Activated T-cell treated with anti-CD3 and anti-CD28 coated beads for 48 hours (primary cell): ENCODE results near the gene ZZZ3.
"Not testable (repeated sequence)": the region's sequence is repeated elsewhere in the genome, so short reads cannot be mapped to it uniquely, and the experiment has no call there.

ENCODE experiments used
- DNase-seq: peaks from one replicate; pipeline ENCODE4 v3.0.0-alpha.2; 2020; ENCODE audit warnings: low read depth

Gene ZZZ3

DNA sequence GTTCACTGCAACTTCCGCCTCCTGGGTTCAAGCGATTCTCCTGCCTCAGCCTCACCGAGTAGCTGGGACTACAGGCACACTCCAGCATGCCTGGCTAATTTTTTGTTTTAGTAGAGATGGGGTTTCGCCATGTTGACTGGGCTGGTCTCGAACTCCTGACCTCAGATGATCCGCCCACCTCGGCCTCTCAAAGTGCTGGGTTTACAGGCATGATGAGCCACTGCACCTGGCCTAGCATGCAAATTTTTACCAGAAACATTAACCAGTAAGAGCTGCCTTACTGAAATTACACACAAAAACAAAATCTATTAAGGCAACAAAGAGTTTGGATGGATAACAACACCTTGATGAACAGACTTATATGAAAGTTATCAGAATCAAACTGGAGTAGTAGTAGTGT, 12.1 kb downstream of the ZZZ3 start:
- no peak for DNase-seq

DNA sequence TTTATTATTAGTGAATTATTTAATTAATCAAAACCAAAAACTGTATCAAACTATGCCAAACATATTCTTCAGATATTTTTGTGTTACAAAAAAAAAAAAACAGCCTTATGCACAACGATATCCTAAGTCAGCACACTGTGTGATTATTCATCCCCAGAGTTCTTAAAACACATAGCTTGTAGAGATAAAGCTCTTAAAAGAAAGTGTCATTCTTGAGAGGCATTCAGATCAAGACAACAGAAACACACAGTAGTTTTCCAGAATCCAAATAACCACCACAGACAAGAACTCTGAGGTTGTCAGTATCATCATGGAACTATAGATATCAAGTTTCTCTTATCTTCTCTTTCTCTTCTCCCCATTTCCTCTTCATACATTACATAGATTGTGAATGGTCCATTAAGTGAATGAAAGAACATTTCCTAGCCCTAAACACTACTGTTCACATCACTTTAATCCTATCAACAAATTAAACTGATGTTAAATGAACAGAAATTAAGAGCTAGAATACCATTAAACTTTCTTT, 13.5 kb downstream of the ZZZ3 start:
- no peak for DNase-seq

DNA sequence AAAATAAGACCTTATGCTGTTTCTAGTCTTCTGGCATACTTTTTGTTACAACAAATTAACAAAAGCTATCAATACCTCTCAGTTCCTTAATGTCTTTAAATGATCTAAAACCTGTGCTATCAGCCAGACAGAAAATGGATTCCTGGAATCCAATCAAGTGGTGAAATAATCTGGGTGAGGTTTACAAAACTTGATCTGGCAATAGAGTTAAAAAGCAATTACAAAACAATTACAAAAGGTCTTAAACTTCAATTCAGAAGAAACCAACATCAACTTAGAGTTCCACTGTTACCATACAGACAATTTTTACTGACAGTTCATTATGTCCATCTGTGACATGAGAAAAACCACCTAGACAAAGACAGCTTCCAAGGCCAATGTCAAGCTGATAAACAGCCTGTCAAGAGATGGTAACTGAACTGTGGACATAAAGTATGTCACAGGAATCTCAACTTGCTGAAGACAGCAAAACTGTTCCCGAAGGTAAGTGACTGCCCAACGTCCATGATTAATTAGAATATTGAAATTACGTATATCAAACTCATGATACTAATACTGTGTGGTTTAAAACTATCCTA, 17.4 kb downstream of the ZZZ3 start:
- no peak for DNase-seq

DNA sequence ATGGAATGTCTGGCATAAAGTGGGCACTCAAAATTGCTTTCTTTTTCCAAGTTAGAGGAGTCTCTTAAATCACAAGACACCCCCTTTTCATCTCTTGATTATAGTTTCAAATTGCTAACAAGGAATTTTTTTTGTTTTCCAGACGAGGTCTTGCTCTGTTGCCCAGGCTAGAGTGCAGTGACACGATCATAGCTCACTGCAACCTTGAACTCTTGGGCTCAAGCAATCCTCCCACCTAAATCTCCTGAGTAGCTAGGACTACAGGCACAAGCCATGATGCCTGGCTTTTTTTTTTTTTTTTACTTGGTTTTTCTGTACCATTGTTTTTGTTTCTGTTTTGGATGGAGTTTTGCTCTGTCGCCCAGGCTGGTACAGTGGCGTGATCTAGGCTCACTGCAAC, 20.8 kb downstream of the ZZZ3 start:
- DNase-seq: no peak

DNA sequence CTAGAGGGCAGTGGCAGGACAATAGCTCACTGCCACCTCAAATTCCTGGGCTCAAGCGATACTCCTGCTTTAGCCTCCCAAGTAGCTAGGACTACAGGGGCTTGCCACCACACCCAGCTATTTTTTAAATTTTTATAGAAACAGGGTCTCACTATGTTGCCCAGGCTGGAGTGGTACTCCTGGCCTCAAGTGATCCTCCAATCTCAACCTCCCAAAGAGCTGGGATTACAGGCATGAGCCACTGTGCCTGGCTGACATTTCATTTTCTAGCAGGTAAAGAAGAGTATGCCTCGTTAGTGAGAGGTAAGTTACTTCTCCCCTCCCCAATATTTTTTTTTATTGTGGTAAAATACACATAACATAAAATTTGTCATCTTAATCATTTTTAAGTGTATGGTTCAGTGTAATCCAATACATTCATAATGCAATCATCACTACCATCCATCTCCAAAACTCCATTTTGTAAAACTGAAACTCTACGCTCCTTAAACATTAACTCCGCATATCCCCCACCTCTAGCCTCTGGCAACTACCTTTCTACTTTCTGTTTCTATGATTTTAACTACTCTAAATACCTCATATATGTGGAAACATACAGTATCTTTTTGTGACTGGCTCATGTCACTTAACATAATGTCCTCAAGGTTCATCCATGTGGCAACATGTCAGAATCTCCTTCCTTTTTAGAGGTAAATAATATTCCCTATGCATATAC, 22.4 kb downstream of the ZZZ3 start:
- no peak for DNase-seq

DNA sequence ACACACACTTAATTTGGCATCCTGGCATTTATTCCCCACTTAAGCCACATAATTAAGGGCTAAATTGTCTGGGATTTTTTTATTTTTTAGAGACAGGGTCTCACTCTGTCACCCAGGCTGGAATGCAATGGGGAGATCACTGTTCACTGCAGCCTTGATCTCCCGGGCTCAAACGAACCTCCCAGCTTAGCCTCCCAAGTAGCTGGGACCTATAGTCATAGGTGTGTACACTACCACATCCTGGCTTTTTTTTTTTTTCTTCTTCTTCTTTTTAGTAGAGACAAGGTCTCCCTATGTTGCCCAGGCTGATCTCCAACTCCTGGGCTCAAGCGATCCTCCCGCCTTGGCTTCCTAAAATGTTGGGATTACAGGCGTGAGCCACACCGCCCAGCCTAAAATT, 24.2 kb downstream of the ZZZ3 start:
- no peak for DNase-seq

DNA sequence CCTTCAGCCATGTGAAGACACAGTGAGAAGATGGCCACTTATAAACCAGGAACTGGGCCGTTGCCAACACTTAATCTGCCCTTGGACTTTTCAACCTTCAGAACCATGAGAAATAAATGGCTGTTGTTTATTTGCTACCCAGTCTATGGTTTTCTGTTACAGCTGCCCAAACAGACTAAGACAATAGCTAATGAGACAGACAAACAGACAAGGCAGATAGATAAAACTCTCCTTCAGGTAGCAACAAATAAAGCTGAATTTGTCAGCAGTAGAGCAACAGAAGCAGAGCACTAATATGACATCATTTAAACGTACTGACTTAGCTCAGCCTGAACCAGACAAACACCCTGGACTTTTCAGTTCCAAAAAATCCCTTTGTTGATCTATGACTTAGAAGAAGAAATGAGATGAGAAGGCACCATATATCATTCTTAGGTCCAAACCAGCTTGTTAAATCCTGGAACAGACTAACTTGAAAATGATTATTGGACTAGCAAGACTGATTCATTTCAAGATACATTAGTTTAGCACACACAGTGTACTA, 27.0 kb downstream of the ZZZ3 start:
- DNase-seq: no peak

DNA sequence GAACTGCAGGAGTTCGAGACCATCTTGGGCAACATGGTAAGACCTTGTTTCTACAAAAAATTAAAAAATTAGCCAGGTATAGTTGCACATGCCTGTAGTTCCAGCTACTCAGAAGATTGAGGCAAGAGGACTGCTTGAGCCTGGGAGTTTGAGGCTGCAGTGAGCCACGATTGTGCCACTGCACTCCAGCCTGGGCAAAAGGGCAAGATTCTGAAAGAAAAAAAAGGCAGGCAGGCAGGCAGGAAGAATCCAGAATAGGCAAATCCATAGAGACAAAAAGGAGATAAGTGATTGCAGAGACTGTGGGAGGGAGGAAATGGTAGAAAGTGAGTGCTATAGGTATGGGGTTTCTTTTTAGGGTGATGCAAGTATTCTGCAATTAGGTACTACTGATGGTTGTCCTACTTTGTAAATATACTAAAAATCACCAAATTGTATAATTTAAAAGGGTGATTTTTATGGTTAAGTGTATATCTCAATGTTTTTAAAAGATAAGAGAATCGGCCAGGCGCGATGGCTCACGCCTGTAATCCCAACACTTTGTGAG, 29.4 kb downstream of the ZZZ3 start:
- DNase-seq: no peak

DNA sequence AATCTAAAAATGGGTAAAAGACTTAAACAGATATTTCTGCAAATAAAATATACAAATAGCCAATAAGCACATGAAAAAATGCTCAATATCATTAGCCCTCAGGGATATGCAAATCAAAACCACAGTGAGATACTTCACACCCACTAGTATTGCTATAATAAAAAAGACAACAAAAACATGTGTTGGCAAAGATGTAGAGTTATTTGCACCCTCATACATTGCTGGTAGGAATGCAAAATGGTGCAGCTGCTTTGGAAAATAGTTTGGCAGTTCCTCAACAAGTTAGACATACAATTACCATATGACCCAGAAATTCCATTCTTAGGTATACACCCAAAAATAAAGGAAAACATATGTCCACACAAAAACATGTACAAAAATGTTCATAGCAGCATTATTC, 30.2 kb downstream of the ZZZ3 start:
- DNase-seq: no peak

DNA sequence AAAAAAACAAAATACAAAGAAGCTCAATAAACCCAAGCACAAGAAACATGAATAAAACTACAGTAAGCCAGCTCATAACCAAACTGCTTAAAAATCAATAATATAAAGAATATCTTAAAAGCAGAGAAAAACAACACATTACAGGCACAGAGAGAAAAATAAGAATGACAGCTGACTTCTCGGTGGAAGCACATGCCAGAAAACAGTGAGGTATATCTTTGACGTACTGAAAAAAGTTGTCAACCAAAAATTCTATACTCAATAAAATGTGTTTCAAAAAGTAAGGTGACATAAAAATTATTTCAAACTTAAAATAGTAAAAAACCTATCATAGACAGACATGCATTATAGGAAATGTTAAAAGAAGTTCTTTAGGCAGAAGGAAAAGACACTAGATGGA, 33.3 kb downstream of the ZZZ3 start:
- DNase-seq: no peak

DNA sequence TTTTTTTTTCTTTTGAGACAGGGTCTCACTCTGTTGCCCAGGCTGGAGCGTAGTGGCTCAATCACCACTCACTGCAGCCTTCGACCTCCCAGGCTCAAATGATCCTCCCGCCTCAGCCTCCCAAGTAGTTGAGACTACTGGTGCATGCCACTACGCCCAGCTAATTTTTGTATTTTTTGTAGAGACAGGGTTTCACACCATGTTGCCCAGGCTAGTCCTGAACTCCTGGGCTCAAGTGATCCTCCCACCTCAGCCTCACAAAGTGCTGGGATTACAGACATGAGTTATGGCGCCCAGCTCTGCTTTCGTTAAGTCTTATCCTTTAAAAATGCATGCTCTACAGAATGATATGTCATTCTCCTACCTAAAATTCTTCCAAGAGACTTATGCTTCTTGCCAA, 36.2 kb downstream of the ZZZ3 start:
- DNase-seq: not testable (repeated sequence)

DNA sequence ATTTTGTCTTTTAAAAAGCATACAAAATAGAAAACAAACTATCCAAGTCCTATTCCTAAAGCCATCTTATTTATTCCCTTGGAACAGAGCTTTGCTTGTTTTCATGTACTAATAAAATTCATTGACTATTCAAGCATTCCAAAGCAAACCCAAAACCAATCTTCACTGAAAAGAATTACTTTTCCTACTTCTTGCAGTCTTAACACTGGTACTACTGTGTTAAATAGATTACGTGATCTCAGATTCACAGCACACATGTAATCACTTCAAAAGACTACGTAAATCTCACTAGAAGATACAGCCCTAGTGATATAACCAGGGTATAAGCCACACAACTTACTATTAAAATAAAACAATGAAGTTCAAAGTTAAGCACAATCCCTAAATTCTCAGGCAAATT, 39.0 kb downstream of the ZZZ3 start:
- DNase-seq: no peak

DNA sequence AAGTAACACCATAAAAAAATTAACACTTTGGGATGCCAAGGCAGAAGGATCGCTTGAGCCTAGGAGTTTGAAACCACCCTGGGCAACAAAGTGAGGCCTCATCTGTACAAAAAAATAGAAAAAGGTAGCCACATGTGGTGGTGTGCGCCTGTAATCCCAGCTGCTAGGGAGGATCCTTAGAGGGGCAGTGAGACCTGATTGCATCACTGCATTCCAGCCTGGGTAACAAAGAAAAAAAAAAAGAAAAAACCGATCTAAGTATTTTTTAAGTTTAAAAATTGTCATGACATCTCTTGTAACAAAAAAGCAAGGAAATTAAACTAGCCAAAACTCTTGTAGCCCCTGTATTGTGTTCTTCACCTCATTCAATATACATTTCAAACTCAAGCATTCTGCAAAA, 39.5 kb downstream of the ZZZ3 start:
- DNase-seq: no peak

DNA sequence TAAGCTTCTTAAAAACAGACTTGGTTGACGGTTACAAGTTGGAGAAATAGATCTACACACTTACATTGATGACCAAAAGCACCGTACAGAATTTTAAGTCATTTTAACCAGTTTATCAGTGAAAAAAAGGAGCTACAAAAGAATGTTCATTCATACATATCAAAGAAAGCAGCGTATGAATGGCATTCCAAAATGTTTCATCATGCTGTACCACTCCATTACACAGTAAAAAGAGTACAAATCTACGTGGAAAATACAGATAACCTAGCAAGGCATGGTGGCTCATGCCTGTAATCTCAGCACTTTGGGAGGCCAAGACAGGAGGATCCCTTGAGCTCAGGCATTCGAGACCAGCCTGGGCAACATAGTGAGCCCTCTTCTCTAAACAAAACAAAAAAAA, 40.3 kb downstream of the ZZZ3 start:
- DNase-seq: no peak

DNA sequence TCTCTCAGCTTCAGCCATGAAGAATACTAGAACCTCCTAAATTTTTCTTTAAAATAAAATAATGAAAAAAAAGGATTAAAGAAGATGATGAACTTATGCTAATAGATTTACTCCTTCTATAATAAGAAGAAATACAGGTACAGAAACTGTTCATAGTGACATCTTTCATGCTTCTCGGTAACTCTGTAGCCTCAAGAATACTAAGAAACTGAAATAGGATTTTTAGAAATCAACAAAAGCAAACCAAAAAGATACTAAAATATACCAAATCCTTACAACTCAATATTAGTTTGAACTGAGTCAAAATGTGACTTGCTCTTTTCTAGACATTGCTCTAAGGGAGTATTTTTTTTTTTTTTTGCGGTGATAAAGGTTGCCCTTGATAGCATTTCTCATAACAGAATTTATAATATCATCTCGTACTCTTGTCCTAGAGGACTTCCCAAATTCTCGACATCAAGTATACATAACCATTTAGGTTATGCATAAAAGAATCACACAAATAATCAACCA, 42.8 kb downstream of the ZZZ3 start:
- no peak for DNase-seq

DNA sequence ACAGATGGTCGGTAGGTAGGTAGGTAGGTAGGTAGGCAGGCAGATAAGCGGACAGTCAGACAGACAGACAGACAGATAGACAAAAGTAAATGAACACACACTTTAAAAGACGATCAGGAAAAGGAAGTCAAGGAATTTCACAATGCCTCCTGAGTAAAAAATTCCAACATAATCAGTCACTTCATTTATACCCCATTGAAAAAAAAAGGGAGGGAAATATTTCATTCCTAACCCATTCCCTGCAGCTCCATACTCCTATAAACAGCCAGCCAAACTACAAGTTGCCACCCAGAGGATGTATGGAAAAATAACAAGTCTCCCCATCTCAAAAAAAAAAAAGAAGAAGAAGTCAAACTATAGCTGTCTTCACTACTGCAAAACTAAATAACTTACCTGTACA, 43.4 kb downstream of the ZZZ3 start:
- DNase-seq: no peak

DNA sequence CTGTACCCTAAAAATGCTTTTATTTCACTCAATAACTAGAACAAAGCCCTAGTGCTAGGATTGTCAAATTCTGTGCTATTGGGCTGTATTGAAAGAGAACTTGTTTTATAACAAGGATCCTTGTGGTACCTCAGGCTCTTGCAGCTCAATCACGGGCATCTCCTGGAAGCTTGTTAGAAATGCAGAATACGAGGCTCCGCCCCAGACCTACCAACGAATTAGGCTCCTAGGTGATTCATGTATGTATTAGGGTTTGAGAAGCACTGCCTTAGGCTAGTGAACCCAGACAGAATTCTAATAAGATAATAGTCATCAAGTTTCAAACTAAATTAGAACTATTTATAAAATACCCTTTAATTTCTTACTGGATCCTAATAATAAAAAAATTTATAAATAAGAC, 45.6 kb downstream of the ZZZ3 start:
- no peak for DNase-seq
